Measurements from ENCODE around the gene LLGL2. TPM values are rescaled to one million over a fixed set of nuclear protein-coding genes. Genes with fewer than 3 reads are reported as not detected.

Gene LLGL2
- polyA plus RNA-seq, 1 donor (not counting 4 experiments of a cell fraction or from before 2014, with no cell fraction given): 13.8 TPM

- no peak overlapping the region for H3K9ac ChIP-seq (ENCODE audit: control insufficient read depth, extremely low read depth, insufficient read depth, low read length)
- H4K20me1 ChIP-seq (ENCODE audit: control insufficient read depth, extremely low read depth, insufficient read depth, low read length): no peaks in the 10 kb centered on the region
- H3K9me1 ChIP-seq (ENCODE audit: control insufficient read depth, extremely low read depth, insufficient read depth, low read length): no peaks in the 10 kb centered on the region
- dilution Hi-C loops (cut with MboI; ENCODE audit: extremely low pct_ligation_motif_present, low sequenced_read_pairs): no loop called here
- no peak overlapping the region for H3K4me3 ChIP-seq (ENCODE audit: control insufficient read depth in 2 of 3, extremely low read depth in 1 of 3, insufficient read depth in 2 of 3, low read depth in 1 of 3, low read length in 3 of 3)
- H3K27ac ChIP-seq (ENCODE audit: control insufficient read depth, insufficient read depth, low read length): no peak overlapping the region
- no peaks in the 10 kb centered on the region for H3K79me2 ChIP-seq (ENCODE audit: control insufficient read depth, insufficient read depth, low read length)
- FAIRE-seq (no peak), DNase-seq (ENCODE audit: low read depth, low spot score) (no peak)
- TF ChIP-seq EZH2 (IDR thresholded peaks at IDR 0.05; ENCODE audit: low read length) (no peak), CTCF (optimal IDR thresholded peaks at IDR 0.05 in 1 of 3, IDR thresholded peaks at IDR 0.05 in 1 of 3, conservative IDR thresholded peaks at IDR 0.05 in 1 of 3; ENCODE audit: extremely low read depth in 1 of 3, insufficient read depth in 2 of 3, low read length in 3 of 3) (no peak)
- H3K36me3 ChIP-seq (ENCODE audit: control insufficient read depth in 2 of 2, extremely low read depth in 1 of 2, insufficient read depth in 2 of 2, low read length in 2 of 2): peaks cover 3 to 10% of the 10 kb centered on the region in 2 experiments
- no peaks in the 10 kb centered on the region for H3K9me3 ChIP-seq (ENCODE audit: control insufficient read depth, low read depth, low read length)
- no peaks in the 10 kb centered on the region for H3K4me1 ChIP-seq (ENCODE audit: control insufficient read depth, extremely low read depth, insufficient read depth, low read length)
- H2AFZ ChIP-seq (ENCODE audit: control insufficient read depth, low read length): no peak overlapping the region
- H3K4me2 ChIP-seq (ENCODE audit: control insufficient read depth, extremely low read depth, insufficient read depth, low read depth, low read length): no peak overlapping the region
- H3K27me3 ChIP-seq (ENCODE audit: control insufficient read depth, extremely low read depth, insufficient read depth, low read length): no peaks in the 10 kb centered on the region
Observed at GRCh38 chr17:75573540-75573957, 48.1 kb downstream of the LLGL2 start.

GRCh38 chr17:75573994-75574393 is 48.5 kb downstream of the LLGL2 start:
- DNase-seq (ENCODE audit: low read depth, low spot score) (no peak), FAIRE-seq (no peak)
- no peak overlapping the region for H3K4me2 ChIP-seq (ENCODE audit: control insufficient read depth, extremely low read depth, insufficient read depth, low read depth, low read length)
- H3K9ac ChIP-seq (ENCODE audit: control insufficient read depth, extremely low read depth, insufficient read depth, low read length): no peak overlapping the region
- dilution Hi-C loops (cut with MboI; ENCODE audit: extremely low pct_ligation_motif_present, low sequenced_read_pairs): no loop called here
- no peaks in the 10 kb centered on the region for H3K27me3 ChIP-seq (ENCODE audit: control insufficient read depth, extremely low read depth, insufficient read depth, low read length)
- H3K4me1 ChIP-seq (ENCODE audit: control insufficient read depth, extremely low read depth, insufficient read depth, low read length): peaks cover 3% of the 10 kb centered on the region
- TF ChIP-seq EZH2 (IDR thresholded peaks at IDR 0.05; ENCODE audit: low read length) (no peak), CTCF (optimal IDR thresholded peaks at IDR 0.05 in 1 of 3, IDR thresholded peaks at IDR 0.05 in 1 of 3, conservative IDR thresholded peaks at IDR 0.05 in 1 of 3; ENCODE audit: extremely low read depth in 1 of 3, insufficient read depth in 2 of 3, low read length in 3 of 3) (no peak)
- H2AFZ ChIP-seq (ENCODE audit: control insufficient read depth, low read length): no peak overlapping the region
- H3K9me3 ChIP-seq (ENCODE audit: control insufficient read depth, low read depth, low read length): no peaks in the 10 kb centered on the region
- peaks cover 0 to 7% of the 10 kb centered on the region in 2 experiments for H3K36me3 ChIP-seq (ENCODE audit: control insufficient read depth in 2 of 2, extremely low read depth in 1 of 2, insufficient read depth in 2 of 2, low read length in 2 of 2)
- no peak overlapping the region for H3K4me3 ChIP-seq (ENCODE audit: control insufficient read depth in 2 of 3, extremely low read depth in 1 of 3, insufficient read depth in 2 of 3, low read depth in 1 of 3, low read length in 3 of 3)
- no peaks in the 10 kb centered on the region for H3K9me1 ChIP-seq (ENCODE audit: control insufficient read depth, extremely low read depth, insufficient read depth, low read length)
- no peaks in the 10 kb centered on the region for H4K20me1 ChIP-seq (ENCODE audit: control insufficient read depth, extremely low read depth, insufficient read depth, low read length)
- no peaks in the 10 kb centered on the region for H3K79me2 ChIP-seq (ENCODE audit: control insufficient read depth, insufficient read depth, low read length)
- no peak overlapping the region for H3K27ac ChIP-seq (ENCODE audit: control insufficient read depth, insufficient read depth, low read length)

Data from keratinocyte (primary cell).